Measurements from ENCODE around the gene HSPA14.
A peak's percentile ranks its signal among the peaks of the same experiment; 100 is the strongest.
"Not testable (repeated sequence)": the region's sequence is repeated elsewhere in the genome, so short reads cannot be mapped to it uniquely, and the experiment has no call there.

The HSPA14 gene

GRCh38 chr10:14884082-14884481 is 46.0 kb downstream of the HSPA14 start:
- DNase-seq = peak in 1 of 2 donors; percentile 10

- peak in 1 of 2 donors; percentile 10 for DNase-seq
These were observed 51.2 kb downstream of the HSPA14 start for GRCh38 chr10:14889318-14889717.

- DNase-seq = no peak
These were observed 53.0 kb downstream of the HSPA14 start for GRCh38 chr10:14891151-14891550.

GRCh38 chr10:14904316-14904732 is 66.2 kb downstream of the HSPA14 start:
- DNase-seq = peak in 1 of 2 donors; percentile 46

GRCh38 chr10:14904864-14905263 is 66.8 kb downstream of the HSPA14 start:
- no peak for DNase-seq

- no peak for DNase-seq
These were observed 67.8 kb downstream of the HSPA14 start for GRCh38 chr10:14905890-14906289.

GRCh38 chr10:14906765-14907164 is 68.7 kb downstream of the HSPA14 start:
- DNase-seq = no peak

GRCh38 chr10:14907591-14907990 is 69.5 kb downstream of the HSPA14 start:
- DNase-seq = not testable (repeated sequence)

GRCh38 chr10:14909101-14909500 is 71.0 kb downstream of the HSPA14 start:
- no peak for DNase-seq

- DNase-seq = no peak
These were observed 72.8 kb downstream of the HSPA14 start for GRCh38 chr10:14910953-14911352.

- DNase-seq = no peak
These were observed 73.7 kb downstream of the HSPA14 start for GRCh38 chr10:14911801-14912200.

GRCh38 chr10:14916600-14916999 is 78.5 kb downstream of the HSPA14 start:
- no peak for DNase-seq

- DNase-seq = no peak
These were observed 79.7 kb downstream of the HSPA14 start for GRCh38 chr10:14917827-14918226.

GRCh38 chr10:14918964-14919363 is 80.9 kb downstream of the HSPA14 start:
- no peak for DNase-seq
